Ishikawa (cell line): ENCODE results near the gene ANKLE2.

ENCODE experiments used
- CEBPB ChIP-seq: IDR thresholded peaks from 2 replicates; pipeline ENCODE4 v1.6.1; 2012
- CREB1 ChIP-seq: IDR thresholded peaks from 2 replicates; pipeline ENCODE4 v1.6.1; 2012; ENCODE audit warnings: low read depth
- EGR1 ChIP-seq: IDR thresholded peaks from 2 replicates; pipeline ENCODE4 v1.6.1; 2012
- EP300 ChIP-seq: IDR thresholded peaks from 2 replicates; pipeline ENCODE4 v1.6.1; 2012; ENCODE audit warnings: borderline replicate concordance
- FOXM1 ChIP-seq: IDR thresholded peaks from 2 replicates; pipeline ENCODE4 v1.6.1; 2012; ENCODE audit warnings: low read depth, borderline replicate concordance
- MAX ChIP-seq: IDR thresholded peaks from 2 replicates; pipeline ENCODE4 v1.6.1; 2012
- NFIC ChIP-seq: IDR thresholded peaks from 2 replicates; pipeline ENCODE4 v1.6.1; 2012
- RAD21 ChIP-seq: IDR thresholded peaks from 2 replicates; pipeline ENCODE4 v1.6.1; 2012; ENCODE audit warnings: low read depth
- REST ChIP-seq: IDR thresholded peaks from 2 replicates; pipeline ENCODE4 v1.6.1; 2012; ENCODE audit warnings: low read depth, mild to moderate bottlenecking
- TAF1 ChIP-seq: IDR thresholded peaks from 2 replicates; pipeline ENCODE4 v1.6.1; 2012; ENCODE audit warnings: low read depth, mild to moderate bottlenecking
- TCF12 ChIP-seq: IDR thresholded peaks from 2 replicates; pipeline ENCODE4 v1.6.1; 2012; ENCODE audit warnings: low read depth
- TEAD4 ChIP-seq: IDR thresholded peaks from 2 replicates; pipeline ENCODE4 v1.6.1; 2012
- USF1 ChIP-seq: IDR thresholded peaks from 2 replicates; pipeline ENCODE4 v1.6.1; 2012
- YY1 ChIP-seq: IDR thresholded peaks from 2 replicates; pipeline ENCODE4 v1.6.1; 2012; ENCODE audit warnings: low read depth
- ZBTB7A ChIP-seq: IDR thresholded peaks from 2 replicates; pipeline ENCODE4 v1.6.1; 2012; ENCODE audit warnings: low read depth

The ANKLE2 gene

GRCh38 chr12:132735496-132735895 lies 26.1 kb downstream of the ANKLE2 start:
- TF ChIP-seq FOXM1 (no peak), REST (no peak), TAF1 (no peak), EGR1 (no peak), MAX (no peak), EP300 (no peak), USF1 (no peak), CREB1 (no peak), ZBTB7A (no peak), YY1 (no peak), NFIC (no peak), TCF12 (no peak), TEAD4 (no peak), RAD21 (no peak), CEBPB (no peak)

- TF ChIP-seq NFIC, result no peak
- TF ChIP-seq RAD21, result no peak
- TF ChIP-seq ZBTB7A, result no peak
- no peak for TF ChIP-seq FOXM1
- no peak for TF ChIP-seq TEAD4
- no peak for TF ChIP-seq TAF1
- TF ChIP-seq EGR1, result no peak
- no peak for TF ChIP-seq YY1
- TF ChIP-seq CREB1, result no peak
- no peak for TF ChIP-seq REST
- no peak for TF ChIP-seq MAX
- TF ChIP-seq USF1, result no peak
- TF ChIP-seq EP300, result no peak
- no peak for TF ChIP-seq CEBPB
- TF ChIP-seq TCF12, result no peak
Observed at GRCh38 chr12:132734206-132734605, 27.4 kb downstream of the ANKLE2 start.

GRCh38 chr12:132731574-132731973 lies 30.1 kb downstream of the ANKLE2 start:
- TF ChIP-seq MAX, result no peak
- TF ChIP-seq YY1, result no peak
- no peak for TF ChIP-seq USF1
- TF ChIP-seq CEBPB, result no peak
- no peak for TF ChIP-seq RAD21
- no peak for TF ChIP-seq ZBTB7A
- TF ChIP-seq TCF12, result no peak
- TF ChIP-seq NFIC, result no peak
- no peak for TF ChIP-seq TAF1
- no peak for TF ChIP-seq TEAD4
- no peak for TF ChIP-seq EGR1

GRCh38 chr12:132730353-132730752 lies 31.3 kb downstream of the ANKLE2 start:
- TF ChIP-seq YY1, result no peak
- TF ChIP-seq FOXM1, result no peak
- no peak for TF ChIP-seq TCF12
- TF ChIP-seq REST, result no peak
- no peak for TF ChIP-seq MAX
- TF ChIP-seq NFIC, result no peak
- no peak for TF ChIP-seq ZBTB7A
- TF ChIP-seq EGR1, result no peak
- no peak for TF ChIP-seq USF1
- TF ChIP-seq CREB1, result no peak
- no peak for TF ChIP-seq TAF1
